ENCODE data around the gene GPR183.

GPR183 gene

DNA sequence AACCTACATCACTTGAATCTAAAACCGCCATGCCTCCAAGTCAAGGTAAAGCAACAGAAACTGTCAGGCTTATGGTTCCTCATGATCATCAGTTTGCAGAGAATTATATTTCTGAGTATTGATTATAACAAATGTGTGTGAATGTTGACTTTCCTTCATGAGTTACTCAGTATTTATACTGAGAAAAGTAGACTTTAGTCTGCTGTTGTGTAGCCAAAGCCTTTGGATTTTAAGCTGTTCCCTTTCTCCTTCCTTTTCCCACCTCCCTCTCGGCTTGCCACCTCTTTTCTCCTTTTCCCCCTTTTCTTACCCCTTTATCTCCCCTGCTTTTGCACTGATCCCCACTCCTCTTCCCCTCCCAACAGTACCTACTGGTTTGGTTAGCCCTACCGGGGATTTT is 28.4 kb downstream of the GPR183 start:
- no peak overlapping the region for H3K4me3 ChIP-seq (replicated peaks; ENCODE audit: low read depth, low read length)
- DNase-seq (ENCODE audit: extremely low read depth, insufficient read length), result no peak
- TF ChIP-seq CTCF (IDR thresholded peaks at IDR 0.05; ENCODE audit: insufficient read depth, low read length, poor library complexity, severe bottlenecking), result no peak
- no peaks in the 10 kb centered on the region for H3K27me3 ChIP-seq (replicated peaks; ENCODE audit: control insufficient read depth, insufficient read depth, low read length)
- H3K36me3 ChIP-seq (ENCODE audit: control insufficient read depth, insufficient read depth, low read length), result no peaks in the 10 kb centered on the region

- H3K27me3 ChIP-seq (replicated peaks; ENCODE audit: control insufficient read depth, insufficient read depth, low read length), result no peaks in the 10 kb centered on the region
- no peak for TF ChIP-seq CTCF (IDR thresholded peaks at IDR 0.05; ENCODE audit: insufficient read depth, low read length, poor library complexity, severe bottlenecking)
- no peaks in the 10 kb centered on the region for H3K36me3 ChIP-seq (ENCODE audit: control insufficient read depth, insufficient read depth, low read length)
- H3K4me3 ChIP-seq (replicated peaks; ENCODE audit: low read depth, low read length), result no peak overlapping the region
- no peak for DNase-seq (ENCODE audit: extremely low read depth, insufficient read length)
Measured at GRCh38 chr13:99278200-99278599, 29.0 kb downstream of the GPR183 start.

- no peaks in the 10 kb centered on the region for H3K36me3 ChIP-seq (ENCODE audit: control insufficient read depth, insufficient read depth, low read length)
- H3K27me3 ChIP-seq (replicated peaks; ENCODE audit: control insufficient read depth, insufficient read depth, low read length), result no peaks in the 10 kb centered on the region
- no peak for TF ChIP-seq CTCF (IDR thresholded peaks at IDR 0.05; ENCODE audit: insufficient read depth, low read length, poor library complexity, severe bottlenecking)
- DNase-seq (ENCODE audit: extremely low read depth, insufficient read length), result no peak
- H3K4me3 ChIP-seq (replicated peaks; ENCODE audit: low read depth, low read length), result no peak overlapping the region
Measured at GRCh38 chr13:99277629-99278028, 29.6 kb downstream of the GPR183 start.

- H3K4me3 ChIP-seq (replicated peaks; ENCODE audit: low read depth, low read length), result no peak overlapping the region
- H3K36me3 ChIP-seq (ENCODE audit: control insufficient read depth, insufficient read depth, low read length), result no peaks in the 10 kb centered on the region
- TF ChIP-seq CTCF (IDR thresholded peaks at IDR 0.05; ENCODE audit: insufficient read depth, low read length, poor library complexity, severe bottlenecking), result no peak
- H3K27me3 ChIP-seq (replicated peaks; ENCODE audit: control insufficient read depth, insufficient read depth, low read length), result no peaks in the 10 kb centered on the region
- DNase-seq (ENCODE audit: extremely low read depth, insufficient read length), result no peak
Measured at GRCh38 chr13:99276706-99277105, 30.5 kb downstream of the GPR183 start.

DNA sequence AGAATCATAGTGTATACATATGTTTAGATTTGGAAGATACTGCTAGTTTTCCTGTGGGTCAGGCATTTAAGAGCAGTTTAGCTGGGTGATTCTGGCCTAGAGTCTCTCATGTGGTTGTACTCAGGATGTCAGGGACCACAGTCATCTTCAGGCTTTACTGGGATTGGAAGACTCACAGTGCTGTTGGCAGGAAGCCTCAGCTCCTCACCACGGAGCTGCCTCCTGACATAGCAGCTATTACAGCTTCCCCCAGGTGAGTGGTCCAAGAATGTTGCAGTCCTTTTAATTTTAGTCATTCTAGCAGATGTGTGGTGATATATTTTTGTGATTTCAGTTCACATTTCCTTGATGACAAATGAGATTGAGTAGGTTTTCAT is 32.1 kb downstream of the GPR183 start:
- Histone ChIP-seq H3K36me3 (ENCODE audit: control insufficient read depth, insufficient read depth, low read length) (no peaks in the 10 kb centered on the region), H3K27me3 (replicated peaks; ENCODE audit: control insufficient read depth, insufficient read depth, low read length) (no peaks in the 10 kb centered on the region), H3K4me3 (replicated peaks; ENCODE audit: low read depth, low read length) (no peak overlapping the region)
- DNase-seq (ENCODE audit: extremely low read depth, insufficient read length), result no peak
- no peak for TF ChIP-seq CTCF (IDR thresholded peaks at IDR 0.05; ENCODE audit: insufficient read depth, low read length, poor library complexity, severe bottlenecking)

GRCh38 chr13:99273128-99273527 is 34.1 kb downstream of the GPR183 start:
- DNase-seq (ENCODE audit: extremely low read depth, insufficient read length), result no peak
- no peaks in the 10 kb centered on the region for H3K27me3 ChIP-seq (replicated peaks; ENCODE audit: control insufficient read depth, insufficient read depth, low read length)
- H3K4me3 ChIP-seq (replicated peaks; ENCODE audit: low read depth, low read length), result no peak overlapping the region
- TF ChIP-seq CTCF (IDR thresholded peaks at IDR 0.05; ENCODE audit: insufficient read depth, low read length, poor library complexity, severe bottlenecking), result no peak
- H3K36me3 ChIP-seq (ENCODE audit: control insufficient read depth, insufficient read depth, low read length), result no peaks in the 10 kb centered on the region
